ENCODE data around the gene DEPDC7.
"Not testable (repeated sequence)": the region's sequence is repeated elsewhere in the genome, so short reads cannot be mapped to it uniquely, and the experiment has no call there.

The DEPDC7 gene

DNA sequence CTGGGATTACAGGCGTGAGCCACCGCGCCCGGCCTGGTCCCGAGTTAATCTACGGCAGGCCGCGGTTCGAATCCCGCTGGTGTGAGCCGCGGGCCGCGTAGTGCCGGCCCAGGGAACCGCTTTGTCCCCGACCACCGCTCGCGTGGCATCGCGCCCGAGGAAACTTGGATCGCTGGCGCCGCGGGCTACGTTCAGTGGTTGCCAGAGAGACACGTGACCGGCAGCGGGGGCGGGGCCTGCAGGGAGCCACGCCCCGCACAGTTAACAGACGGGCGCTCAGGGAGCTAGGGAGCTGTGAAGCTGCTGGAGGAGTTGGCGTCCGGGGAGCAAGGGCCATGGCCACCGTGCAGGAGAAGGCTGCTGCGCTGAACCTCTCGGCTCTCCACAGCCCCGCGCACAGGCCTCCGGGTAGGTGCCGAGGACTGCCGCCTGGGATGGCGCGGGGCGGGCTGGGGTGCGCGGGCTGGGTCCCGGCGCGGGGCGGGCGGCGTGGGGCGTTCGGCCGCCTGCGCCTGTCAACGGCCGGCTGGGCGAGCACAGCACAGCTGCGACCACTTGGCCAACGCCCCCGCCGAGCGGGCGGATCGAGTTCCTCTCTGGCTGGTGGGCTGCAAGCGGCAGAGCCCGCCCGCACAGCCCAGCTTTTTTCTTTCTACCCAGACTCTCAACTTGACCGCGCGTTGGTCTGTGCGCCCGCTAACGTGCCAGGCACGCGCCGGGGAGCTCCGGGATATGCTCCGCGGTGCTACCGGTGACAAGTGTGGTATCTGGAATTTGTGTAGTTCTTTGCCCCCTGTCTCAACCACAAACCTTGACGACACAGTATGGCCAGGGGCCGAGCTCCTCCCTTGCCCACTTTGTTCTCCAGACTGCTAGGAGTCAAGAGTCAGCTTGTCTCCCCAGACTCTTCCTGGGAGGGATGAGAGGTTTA lies at the start of gene DEPDC7:
Gene DEPDC7 (plus strand): TSS at position 258 of the 931 bp plus-strand sequence. CDS start 78 bp downstream, at position 336.
- peak; percentile 96 for DNase-seq

DNA sequence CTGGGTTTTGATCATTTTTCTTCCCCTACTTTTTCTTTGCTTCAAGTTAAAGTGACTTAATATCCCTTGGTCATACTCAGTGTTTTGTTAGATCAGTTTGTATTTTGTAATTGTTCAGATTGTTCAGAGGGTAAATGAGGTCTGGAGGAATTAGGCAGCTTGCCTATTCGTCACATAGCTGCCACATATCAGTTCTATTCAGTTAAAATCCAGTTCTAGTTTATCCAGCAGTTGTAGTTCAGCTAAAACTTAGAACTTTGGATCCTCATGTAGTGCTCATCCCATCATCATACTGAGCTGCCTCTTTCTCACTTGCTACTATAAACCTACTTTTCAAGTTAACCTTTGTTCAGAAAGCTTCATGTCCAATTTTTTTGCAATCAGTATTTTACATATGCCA lies 47.1 kb upstream of the DEPDC7 start:
- no peak for DNase-seq

- not testable (repeated sequence) for DNase-seq
Observed at GRCh38 chr11:32972233-32972632, 43.4 kb upstream of the DEPDC7 start.

DNA sequence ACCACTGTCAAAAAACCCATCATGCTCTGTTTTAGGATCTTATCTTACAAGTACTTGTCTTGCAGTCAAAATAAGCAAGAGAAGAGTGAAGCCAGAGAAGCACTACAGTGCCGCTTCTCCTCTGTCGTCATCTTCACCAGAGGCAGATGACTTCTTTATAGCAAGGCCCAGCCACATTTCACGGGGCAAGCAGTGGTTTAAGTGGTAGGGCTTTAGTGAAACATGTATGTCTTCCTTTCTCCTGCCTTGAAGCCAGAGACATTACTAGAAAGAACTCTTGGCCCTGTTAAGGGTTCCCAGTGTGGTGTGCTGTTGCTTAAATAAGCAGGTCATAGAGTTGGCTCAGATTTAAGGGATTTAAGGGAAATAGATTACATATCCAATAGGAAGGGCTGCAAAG lies 42.9 kb upstream of the DEPDC7 start:
- no peak for DNase-seq

DNA sequence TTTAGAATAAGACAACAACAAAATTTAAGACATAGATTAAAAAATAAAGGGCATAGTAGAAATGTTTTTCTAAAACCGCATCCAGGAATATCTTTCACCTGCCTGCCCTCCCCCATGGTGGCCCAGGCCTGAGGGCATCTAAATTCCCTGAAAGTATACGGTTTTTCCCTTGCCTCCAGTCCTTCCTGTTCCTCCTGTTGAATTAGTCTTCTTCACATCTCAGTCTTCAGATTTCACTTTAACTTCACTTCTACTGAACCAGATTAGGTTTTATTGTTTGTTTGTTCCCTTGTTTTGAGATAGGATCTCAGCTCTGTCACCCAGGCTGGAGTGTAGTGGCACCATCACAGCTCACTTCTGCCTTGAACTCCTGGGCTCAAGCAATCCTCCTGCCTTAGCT lies 33.1 kb upstream of the DEPDC7 start:
- DNase-seq, result no peak

- no peak for DNase-seq
Observed at GRCh38 chr11:32983506-32983905, 32.2 kb upstream of the DEPDC7 start.

DNA sequence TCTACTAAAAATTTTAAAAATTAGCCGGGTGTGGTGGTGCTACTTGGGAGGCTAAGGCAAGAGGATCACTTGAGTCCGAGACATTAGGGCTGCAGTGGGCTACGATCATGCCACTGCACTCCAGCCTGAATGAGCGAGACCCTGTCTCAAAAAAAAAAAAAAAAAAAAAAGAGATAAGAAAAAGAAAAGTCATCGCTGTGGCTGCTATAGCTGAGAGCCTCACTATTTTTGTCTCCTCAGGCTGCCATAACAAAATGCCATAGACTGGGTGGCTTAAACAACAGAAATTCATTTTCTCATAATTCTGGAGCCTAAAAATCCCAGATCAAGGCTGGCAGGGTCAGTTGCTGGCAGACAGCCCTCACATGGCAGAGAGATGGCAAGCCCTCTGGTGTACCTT lies 30.1 kb upstream of the DEPDC7 start:
- no peak for DNase-seq

- no peak for DNase-seq
Observed at GRCh38 chr11:32987851-32988250, 27.8 kb upstream of the DEPDC7 start.

DNA sequence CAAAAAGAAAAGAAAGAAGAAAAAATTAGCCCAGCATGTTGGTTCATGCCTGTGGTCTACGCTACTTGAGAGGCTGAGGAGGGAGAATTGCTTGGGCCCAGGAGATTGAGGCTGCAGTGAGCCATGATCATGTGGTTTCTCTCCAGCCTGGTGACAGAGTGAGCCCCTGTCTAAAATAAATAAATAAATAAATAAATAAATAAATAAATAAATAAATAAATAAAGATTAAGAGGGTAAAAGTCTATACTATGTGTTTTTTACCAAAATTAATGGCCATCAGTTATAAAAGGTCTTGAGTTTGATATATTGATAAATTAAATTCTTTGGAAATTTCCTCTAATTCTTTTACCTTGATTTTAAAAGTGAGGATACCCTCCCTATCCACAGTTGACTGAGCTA lies 25.2 kb upstream of the DEPDC7 start:
- no peak for DNase-seq

DNA sequence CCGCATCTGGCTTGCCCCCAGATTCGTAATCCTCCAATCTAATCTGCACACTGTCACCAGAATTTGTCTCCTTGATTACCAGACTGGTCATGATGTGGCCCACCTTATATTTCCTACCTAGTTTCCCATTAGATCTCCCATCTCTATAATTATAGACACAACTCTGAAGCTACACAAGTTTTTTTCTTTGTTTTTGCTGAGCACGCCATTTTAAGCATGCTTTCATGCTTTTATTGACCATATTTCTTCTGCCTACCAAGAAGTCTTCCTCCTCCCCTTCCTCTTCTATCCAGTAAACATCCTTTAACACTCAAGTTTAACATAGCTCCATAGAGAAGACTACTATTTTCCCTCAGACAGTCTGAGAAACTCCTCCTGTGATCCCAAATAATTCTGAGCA lies 24.3 kb upstream of the DEPDC7 start:
- DNase-seq, result no peak

DNA sequence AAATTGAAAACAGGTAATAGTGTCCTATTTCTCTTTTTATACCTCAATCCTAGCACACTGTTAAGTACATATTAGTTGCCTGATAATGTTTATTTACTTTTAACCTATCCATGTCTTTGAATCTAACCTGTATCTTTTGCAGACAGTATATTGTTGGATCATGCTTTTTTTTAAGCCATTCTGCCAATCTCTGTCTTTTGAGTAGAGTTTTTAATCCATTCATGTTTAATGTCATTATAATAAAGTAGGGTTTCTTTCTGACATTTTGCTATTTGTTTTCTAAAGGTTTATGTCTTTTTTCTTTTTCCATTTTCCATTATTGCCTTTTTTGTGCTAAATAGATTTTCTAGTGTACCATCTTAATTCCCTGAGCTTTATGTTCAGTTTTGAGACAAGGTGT lies 23.8 kb upstream of the DEPDC7 start:
- DNase-seq, result no peak

GRCh38 chr11:33000181-33000580 lies 15.5 kb upstream of the DEPDC7 start:
- no peak for DNase-seq

GRCh38 chr11:33001281-33001680 lies 14.4 kb upstream of the DEPDC7 start:
- no peak for DNase-seq

DNA sequence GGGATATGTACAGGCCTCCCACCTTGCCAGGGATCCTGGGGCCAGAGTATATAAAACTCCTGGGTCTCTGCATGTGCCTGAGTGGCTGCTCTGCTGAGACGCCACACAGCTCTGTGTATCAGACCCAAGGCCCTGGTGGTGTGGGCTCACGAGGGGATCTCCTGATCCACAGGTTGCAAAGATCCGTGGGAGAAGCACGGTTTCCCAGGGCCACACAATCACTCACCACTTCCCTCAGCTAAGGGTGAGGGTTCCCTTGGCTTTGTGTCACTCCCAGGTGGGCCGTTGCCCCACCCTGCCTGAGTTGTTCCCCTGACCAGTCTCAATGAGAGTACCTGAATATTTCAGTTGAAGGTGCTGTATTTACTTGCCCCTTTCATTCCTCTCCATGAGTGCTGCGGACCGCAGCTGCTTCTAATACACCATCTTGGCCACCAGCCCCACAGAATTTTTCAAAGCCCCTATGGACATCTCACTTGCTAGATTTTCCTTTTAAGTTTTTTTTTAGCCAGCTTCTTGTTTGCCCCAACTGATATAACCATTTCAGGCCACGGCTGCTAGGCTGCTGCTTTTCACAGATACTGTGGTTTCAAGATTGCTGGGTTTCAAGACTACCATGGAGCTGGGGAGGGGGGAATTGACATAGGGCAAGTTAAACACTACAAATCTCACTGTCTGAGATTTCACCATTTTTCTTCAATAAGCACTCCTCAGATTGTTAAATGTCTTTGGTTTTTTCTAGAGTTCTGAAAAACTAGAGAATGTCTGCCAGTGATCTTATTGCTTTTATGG lies 13.7 kb upstream of the DEPDC7 start:
- no peak for DNase-seq

DNA sequence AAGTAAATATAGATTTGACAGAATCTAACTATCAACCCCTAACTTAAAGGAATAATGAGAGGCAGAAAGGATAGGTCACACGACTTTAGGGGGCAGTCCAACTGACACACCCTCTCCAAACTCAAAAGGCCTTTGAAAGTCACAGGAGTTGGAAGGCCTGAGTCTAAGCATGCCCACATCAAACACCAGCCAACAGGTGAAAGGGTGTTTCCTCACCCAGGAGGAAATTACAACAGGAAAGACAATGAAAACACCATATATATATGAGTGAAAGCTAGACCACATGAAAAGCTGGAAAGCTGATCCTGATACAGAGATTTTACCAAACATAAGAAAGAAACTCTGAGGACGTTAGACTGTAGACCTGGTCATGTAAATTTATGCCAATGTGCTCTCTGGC lies 10.5 kb upstream of the DEPDC7 start:
- DNase-seq, result no peak

- no peak for DNase-seq
Observed at GRCh38 chr11:33006010-33006409, 9.7 kb upstream of the DEPDC7 start.

- no peak for DNase-seq
Observed at GRCh38 chr11:33013755-33014154, 1.9 kb upstream of the DEPDC7 start.

DNA sequence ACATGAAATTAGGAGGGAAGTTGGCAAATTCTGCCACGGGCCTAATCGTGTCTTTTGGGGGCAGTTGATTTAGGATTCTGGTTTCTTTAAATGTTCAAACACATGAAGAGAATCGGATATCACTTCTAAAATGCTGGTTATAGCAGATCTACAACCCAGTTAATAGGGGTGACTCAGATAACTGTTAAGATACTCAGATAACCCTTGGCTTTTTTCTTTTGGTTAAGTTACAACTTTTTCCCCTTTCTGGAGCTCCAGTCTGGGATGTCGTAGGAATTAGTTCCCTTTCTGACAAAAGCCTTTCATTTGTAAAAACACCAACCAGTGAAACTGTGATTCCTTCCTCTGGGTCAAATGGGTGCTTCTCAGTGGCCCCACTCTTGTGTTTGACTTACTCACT lies 976 bp downstream of the DEPDC7 start:
- DNase-seq, result no peak

- DNase-seq, result peak; percentile 1
Observed at GRCh38 chr11:33017478-33017877, 1.8 kb downstream of the DEPDC7 start.

DNA sequence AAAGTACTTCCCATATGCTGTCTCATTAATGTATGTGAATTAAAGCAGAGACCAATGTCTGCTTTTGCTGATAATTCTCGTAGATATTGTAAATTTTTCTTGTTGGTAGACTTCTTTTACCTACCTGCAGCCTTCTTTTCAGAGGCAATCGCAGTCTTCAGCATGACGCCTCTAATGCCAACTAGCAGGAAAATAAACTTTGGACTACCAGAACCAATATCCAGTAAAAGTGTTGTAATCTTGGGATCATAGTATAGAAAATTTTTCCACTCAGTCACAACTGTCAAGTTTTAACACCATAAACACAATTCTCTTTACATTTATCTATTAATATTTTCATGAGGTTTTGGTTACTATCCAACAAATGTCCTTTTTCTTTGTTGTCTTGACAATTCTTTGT lies 2.3 kb downstream of the DEPDC7 start:
- DNase-seq, result no peak

GRCh38 chr11:33018840-33019239 lies 3.2 kb downstream of the DEPDC7 start:
- no peak for DNase-seq

DNA sequence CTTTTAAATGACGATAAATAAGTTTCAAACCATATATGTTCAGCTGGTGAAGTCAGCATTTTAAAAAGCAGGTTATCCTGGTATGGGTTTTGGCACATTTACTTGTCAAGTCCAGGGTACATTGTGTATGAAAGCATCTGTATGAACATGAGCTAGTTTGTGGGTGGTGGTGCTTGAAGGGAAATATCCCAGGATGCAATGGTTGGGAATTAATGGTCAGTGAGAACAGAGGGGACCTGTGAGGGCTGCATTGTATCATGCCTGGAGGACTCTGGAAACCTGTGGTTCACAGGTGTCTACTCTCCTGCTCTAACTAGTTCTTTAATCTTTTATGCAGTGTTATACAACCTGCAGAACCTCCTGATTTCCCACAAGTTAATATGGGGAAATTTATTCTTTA lies 5.8 kb downstream of the DEPDC7 start:
- DNase-seq, result no peak

GRCh38 chr11:33021937-33022336 lies 6.3 kb downstream of the DEPDC7 start:
- no peak for DNase-seq

DNA sequence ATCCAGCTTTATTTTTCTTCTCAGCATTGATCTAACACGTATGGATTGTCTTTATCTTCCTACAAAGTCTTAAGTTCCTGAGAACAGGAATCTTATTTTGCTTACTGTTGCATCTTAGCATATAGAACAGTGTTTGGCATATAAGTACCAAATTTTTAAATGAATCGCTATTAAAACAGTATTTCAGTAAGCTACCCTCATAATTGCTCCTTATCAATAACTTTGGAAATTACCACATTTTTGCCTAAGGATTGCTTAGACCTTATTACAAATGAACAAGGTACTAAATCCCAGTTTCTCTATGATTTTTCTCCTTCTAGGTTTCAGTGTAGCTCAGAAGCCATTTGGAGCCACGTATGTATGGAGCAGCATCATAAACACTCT lies 9.7 kb downstream of the DEPDC7 start:
- DNase-seq, result no peak
